Anterior cingulate cortex (tissue), 58 donors: ENCODE results near the gene NOP53.
"Not testable (repeated sequence)": the region's sequence is repeated elsewhere in the genome, so short reads cannot be mapped to it uniquely, and the experiment has no call there.

Experiments
- DNase-seq, 58 donors: peaks; one replicate each; lab custom pipeline; 2025; lab: John Stamatoyannopoulos, UW

NOP53 gene

DNA sequence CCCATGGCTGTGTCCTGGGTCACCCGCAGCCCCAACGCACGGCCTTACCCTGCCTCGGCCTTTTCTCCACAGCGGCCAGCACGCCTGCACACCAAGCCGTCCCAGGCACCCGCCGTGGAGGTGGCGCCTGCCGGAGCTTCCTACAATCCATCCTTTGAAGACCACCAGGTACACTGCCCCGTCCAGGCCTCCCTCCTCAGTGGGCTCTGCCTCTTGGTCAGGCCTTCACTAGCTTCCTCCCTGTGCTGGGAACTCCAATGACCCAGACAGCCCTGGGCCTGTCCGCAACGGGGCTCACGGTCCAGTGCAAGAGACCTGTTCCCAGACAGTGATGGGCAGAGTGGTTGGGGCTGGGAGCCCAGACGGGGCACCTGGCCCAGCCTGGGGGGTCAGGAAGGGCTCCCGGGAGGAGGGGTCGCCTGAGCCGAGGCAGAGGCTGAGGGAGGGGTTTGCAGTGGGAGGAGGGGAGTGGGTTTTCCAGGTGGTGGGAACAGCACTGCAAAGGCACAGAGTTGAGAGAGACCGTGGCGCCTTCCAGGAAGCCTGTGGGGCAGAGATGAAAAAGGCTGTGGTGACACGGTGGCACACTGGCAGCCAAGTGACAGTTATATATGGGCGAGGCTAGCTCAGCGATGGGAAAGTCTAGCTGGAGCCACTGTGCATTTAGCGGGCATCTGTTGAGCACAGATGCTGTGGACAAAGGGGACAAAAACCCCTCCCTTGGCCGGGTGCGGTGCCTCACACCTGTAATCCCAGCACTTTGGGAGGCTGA, 7.3 kb downstream of the NOP53 start:
- DNase-seq = no peak

DNA sequence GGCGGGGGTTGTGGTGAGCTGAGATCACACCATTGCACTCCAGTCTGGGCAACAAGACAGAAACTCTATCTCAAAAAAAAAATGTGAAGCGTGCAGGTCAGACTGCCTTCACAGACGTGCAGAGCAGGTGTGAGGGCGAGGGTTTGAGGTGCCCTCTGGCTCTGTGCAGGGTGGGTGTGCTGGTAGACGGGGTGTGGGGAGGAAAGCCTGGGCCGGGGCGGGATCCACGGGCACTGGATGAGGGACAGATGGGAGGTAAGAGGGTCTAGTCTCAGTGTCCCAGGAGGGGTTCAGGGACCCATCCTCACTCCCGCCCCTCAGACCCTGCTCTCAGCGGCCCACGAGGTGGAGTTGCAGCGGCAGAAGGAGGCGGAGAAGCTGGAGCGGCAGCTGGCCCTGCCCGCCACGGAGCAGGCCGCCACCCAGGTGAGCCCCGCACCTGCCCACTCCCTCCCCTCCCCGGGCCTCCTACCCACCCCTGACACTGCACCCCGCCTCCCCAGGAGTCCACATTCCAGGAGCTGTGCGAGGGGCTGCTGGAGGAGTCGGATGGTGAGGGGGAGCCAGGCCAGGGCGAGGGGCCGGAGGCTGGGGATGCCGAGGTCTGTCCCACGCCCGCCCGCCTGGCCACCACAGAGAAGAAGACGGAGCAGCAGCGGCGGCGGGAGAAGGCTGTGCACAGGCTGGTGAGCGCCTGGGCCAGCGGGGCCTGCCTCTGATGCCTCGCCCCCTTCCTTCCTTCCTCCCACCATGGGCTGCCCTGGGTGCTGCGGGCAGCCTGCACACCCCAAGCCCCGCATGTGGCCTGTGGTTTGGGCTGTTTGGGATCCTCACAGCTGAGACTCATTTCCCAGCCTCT, 9.1 kb downstream of the NOP53 start:
- DNase-seq = no peak

DNA sequence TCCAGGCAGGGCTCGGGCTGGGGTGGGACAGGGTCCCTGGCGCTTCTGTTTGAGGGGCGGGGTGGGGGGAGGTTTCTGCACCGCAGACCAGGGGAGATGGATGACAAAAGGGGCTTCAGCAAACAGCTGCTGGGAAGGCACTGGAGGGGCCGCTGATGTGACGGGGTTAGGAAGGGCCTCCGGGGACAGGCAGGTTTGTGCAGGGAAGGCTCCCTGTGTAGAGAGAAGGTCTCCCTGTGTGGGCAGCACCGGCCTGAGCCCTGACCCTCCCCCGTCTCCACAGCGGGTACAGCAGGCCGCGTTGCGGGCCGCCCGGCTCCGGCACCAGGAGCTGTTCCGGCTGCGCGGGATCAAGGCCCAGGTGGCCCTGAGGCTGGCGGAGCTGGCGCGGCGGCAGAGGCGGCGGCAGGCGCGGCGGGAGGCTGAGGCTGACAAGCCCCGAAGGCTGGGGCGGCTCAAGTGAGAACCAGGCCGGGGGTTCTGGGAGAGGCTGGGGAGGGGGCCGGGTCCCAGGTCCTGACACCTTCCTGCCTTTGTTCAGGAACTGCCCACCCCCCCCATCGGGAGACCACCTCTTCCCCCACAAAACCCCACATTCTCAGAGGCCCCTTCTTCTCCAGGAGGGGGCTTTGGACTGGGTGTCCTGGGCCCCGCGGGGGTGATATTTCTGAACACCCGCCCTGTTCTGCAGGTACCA, 9.9 kb downstream of the NOP53 start:
- no peak for DNase-seq

DNA sequence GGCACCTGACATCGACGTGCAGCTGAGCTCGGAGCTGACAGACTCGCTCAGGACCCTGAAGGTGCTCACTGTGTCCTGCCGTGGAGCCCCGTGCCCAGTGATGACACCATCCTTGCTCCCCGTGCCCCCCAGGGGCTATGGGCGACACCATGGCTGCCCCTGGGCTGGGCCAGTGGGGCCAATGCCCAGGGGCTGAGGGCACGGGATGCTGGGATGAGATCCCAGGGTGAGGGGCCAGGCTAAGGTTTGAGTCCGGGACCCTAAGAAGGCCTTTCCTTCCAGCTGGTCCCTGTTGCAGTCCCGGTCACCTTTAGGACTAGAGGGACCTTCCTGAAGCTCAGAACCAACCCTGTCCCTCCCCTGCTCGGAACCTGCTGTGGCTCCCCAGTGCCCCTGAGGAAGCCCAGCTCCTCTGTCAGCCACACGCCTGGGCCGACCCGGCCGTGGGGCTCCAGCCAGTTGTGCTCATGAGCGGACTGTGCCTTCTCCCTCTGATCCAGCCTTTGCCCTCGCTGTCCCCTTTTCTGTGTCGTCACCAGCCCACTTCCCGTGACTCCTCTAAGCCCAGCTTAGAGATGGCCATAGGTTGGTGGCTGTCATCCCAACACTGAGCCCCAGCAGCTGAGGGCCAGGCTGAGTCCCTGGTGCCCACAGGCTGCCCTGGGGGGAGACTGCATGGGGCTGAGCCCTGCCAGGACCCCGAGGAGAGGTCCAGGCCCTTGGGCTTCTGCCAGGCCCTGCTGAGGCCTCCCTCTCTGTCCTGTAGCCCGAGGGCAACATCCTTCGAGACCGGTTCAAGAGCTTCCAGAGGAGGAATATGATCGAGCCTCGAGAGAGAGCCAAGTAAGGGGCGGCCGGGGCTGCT, 10.6 kb downstream of the NOP53 start:
- DNase-seq = no peak

DNA sequence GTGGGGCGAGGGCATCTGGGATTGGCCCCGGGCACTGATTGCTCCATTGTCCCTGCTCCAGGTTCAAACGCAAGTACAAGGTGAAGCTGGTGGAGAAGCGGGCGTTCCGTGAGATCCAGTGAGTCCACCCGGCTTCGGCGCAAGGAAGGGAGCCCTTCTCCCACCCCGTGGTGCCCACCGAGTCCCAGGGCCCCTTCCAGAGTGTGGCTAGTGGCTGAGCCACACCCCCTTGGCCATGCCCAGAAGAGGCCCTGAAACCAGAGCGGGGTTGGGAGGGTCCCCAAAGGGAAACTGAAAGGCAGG, 11.2 kb downstream of the NOP53 start:
- DNase-seq = no peak

DNA sequence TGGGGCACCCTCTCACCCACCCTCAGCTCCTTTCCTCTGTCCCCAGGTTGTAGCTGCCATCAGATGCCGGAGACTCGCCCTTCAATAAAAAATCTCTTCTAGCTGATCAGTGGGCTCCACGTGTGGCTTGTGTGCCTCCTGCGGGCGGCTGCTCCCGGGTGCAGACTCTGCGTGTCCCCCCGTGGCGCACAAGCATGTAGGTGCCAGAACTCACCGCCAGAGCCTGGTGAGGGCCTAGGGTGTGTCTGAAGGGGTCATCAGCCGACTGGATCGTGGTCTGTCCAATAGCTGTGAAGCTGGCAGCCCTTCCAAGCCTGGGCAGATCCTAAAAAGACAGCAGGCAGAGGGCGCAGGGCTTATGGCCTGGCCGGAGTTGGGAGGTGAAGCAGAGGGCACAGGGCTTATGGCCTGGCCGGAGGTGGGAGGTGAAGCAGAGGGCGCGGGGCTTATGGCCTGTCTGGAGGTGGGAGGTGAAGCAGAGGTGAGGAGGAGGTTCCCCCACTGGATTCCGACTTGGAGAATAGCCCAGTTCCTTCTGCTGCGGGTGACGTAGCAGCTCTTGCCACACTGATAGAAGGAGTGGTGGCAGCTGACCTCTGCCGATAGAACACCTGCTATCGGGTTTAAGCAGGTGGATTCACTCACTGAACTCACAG, 11.7 kb downstream of the NOP53 start:
- DNase-seq = no peak

DNA sequence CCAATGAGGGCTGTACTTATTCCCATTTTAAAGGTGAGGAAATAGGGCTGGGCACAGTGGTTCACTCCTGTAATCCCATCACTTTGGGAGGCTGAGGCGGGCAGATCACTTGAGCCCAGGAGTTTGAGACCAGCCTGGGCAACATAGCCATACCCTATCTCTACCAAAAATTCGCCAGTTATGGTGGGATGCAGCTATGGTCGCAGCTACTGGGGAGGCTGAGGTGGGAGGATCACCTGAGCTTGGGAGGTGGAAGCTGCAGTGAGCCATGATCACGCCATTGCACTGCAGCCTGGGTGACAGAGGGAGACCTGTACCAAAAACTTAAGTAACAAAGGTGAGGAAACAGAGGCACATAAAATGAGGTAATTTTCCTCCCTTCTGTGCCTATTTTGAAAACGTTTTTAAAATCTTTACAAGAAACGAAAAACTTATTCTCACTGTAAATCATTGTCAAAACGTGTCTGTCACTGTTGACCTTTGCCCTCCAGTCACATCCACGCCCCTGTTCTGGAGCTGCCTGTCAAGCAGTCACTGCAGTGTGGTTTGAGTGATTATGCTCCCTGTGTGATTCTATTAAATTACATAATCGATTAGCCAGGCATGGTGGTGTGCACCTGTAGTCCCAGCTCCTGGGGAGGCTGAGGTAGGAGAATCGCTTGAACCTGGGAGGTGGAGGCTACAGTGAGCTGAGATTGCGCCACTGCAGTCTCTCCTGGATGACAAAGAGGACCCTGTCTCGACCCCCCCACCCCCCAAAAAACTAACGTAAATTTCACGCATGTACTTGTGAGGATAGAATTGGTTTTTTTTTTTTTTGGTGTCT, 12.5 kb downstream of the NOP53 start:
- DNase-seq = no peak

DNA sequence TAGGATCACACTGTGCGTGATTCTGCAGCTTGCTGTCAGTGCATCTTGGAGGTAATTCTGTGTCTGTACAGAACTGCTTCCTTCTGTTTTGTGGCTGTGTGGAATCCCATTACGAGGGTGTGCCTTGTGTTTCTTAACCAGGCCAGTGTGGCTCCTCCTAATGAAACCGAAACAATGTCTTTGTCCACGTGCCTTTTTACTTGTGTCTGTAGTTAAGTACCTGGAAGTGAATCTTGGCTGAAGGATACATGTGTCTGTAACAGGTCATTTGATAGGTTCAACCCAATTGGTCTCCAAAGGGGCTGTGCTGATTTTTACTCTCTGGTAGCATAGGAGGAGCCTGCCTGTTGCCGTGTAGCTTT, 13.1 kb downstream of the NOP53 start:
- no peak for DNase-seq

DNA sequence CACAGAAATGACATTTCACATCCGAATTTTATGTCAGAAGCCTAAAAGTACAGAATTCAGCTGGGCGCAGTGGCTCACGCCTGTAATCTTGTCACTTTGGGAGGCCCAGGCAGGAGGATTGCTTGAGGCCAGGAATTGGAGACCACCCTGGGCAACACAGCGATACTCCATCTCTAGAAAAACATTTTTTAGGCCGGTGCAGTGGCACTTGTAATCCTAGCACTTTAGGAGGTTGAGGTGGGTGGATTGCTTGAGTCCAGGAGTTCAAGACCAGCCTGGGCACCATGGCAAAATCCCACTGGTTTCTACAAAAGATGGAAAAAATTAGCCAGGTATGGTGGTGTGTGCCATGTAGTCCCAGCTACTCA, 15.3 kb downstream of the NOP53 start:
- DNase-seq = no peak

DNA sequence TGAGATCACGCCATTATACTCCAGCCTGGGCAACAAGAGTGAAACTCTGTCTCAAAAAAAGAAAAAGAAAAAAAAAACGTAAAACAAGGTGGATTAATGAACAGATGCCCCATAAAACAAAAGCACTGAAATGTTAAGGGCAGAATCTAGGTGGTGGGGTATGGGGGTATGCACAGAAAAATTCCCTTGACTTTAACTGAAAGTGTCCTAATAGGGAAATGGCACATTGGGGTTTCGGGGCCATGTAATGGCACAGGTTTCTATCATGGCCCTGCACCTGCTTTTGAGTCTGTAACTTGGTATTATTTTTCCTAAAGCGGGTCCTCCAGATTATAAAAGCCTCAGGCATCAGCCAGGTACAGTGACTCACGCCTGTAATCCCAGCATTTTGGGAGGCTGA, 16.2 kb downstream of the NOP53 start:
- DNase-seq = no peak

DNA sequence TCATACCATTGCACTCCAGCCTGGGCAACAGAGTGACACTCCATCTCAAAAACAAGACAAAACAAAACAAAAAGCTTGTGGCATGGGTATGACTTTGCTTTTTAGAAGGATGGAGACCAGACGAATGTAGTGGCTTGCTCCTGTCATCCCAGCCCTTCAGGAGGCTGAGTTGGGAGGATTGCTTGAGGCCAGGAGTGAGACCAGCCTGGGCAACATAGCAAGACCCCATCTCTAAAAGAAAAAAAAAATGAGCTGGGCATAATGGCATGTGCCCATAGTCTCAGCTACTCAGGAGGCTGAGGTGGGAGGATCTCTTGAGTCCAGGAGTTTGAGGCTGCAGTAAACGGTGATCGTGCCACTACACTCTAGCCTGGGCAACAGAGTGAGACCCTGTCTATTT, 16.8 kb downstream of the NOP53 start:
- no peak for DNase-seq

DNA sequence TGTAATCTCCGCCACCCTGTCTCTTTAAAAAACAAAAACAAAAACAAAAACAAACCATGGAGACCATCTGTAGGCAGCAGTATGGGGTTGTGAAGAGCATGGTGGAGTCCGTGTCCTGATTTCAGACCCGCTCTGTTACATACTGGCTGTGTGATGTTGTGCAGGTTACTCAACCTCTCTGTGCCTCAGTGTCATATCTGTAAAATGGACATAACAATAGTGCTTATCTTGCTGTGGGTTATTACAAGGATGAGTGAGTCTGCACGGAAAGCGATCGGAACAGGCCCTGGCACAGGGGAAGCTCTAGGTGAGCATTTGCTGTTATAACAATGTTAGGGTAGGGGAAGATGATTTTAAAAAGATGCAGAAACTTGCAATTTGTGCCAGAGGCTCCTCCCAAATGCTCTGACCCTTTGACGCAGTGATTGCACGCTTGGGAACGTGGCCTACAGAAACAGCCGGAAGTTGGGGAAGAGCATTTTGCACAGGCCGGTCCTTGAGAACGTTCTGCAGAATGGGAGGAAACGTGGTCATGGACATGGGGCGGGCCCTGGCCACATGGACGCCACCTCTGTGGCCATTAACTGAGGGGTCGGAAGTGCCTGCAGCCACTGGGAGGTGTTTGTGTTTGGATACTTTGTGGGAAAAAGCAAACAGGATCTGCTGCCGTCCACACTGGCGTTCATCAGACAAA, 17.4 kb downstream of the NOP53 start:
- DNase-seq = no peak

DNA sequence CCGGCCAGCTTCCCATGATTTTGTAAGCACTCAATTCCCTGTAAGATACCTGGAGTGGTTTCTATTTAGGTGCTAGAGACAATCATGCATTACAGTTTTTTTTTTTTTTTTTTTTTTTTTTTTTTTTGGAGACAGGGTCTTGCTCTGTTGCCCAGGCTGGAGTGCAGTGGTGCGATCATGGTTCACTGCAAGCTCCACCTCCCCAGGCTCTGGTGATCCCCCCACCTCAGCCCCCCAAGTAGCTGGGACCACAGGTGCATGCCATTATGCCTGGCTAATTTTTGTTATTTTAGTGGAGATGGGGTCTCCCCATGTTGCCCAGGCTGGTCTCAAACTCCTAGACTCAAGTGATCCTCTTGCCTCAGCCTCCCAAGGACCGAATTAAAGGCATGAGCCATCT, 19.4 kb downstream of the NOP53 start:
- not testable (repeated sequence) for DNase-seq

DNA sequence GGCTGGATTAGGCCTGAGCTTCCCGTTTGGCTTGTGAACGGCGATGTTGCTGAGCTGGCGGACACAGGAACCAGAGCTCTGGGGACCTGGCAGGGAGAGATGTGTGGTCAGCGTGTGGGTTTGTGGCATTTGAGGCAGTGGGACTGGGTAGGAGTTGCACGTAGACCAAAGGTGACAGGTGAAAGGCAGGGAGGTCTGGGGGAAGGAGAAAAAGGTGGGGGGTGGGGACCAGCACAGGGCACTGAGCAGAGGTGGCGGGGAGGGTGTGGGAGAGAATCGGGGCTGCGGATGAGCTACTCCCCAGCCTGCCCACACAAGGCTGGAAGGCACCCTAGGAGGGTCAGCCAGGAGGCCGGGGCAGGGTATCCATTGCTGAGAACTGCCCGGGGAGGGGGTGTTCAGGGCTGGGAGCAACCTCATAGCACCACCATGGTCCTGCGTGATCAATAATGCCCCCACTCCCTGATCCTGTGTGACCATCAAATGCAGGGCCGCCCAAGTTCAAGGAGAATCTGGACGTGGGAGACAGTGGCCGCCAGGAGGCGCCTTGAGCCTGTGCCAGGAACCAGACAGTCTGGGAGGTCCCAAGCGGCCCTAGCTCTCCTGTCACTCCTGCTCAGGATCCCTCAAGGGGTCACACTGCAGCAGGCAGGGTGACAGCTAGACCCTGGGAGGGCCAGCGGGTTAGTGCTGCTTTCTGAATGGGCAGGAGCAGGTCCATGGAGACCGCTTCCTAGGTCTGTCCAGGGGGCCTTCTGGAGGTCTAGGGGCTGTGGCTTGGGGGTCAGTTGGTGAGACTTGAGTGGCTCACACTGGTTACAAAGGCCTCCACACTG, 20.4 kb downstream of the NOP53 start:
- peak in 49 of 58 donors; percentile 2 to 76 (median 40) for DNase-seq

DNA sequence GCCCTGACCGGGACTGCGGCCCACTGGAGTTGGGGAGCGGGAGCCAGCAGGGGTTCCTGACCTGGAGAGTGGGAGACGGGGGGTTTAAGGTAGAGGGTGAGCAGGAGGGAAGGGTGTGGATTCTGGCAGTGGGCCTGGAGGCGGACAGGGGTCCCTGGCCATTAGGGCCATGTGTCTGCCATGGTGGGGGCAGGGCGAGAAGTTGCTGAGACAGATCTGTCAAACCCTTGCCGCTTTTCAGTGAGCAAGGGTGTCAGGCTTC, 20.9 kb downstream of the NOP53 start:
- no peak for DNase-seq

DNA sequence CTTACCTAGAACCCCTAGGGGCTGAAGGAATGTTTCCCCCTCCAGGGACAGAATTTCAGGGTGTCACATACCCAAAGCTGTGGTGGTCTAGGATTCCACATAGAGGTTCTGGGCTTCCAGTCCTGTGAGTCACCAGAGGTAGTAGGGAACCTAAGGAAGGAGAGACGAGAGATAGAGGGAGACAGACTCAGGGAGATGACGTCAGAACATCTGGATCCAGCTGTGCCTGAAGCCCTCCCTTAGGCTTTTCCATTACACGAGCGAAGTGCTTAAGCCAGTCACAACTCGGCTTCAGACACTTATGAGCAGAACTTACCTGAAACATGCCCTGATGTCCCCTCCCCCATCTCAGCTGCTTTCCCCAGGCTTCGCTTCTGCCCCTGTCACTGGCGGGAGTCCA, 21.3 kb downstream of the NOP53 start:
- DNase-seq = no peak

DNA sequence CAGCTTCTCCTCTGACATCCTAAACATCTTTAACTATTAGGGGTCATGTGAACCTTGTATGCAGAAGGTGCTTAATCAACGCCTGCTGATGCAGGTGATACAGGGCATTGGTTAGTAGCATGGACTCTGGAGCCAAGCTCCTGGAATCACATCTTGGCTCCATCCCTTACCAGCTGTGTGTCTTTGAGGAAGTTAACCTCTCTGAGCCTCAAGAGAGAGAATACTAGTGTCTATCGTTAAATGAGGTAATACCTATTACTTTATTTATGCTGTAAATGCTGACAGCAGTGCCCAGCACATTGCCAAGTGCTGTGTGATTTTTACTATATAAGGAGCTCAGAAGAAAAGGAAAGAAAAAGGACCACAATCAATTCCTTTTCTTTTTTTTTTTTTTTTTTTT, 22.0 kb downstream of the NOP53 start:
- DNase-seq = no peak

DNA sequence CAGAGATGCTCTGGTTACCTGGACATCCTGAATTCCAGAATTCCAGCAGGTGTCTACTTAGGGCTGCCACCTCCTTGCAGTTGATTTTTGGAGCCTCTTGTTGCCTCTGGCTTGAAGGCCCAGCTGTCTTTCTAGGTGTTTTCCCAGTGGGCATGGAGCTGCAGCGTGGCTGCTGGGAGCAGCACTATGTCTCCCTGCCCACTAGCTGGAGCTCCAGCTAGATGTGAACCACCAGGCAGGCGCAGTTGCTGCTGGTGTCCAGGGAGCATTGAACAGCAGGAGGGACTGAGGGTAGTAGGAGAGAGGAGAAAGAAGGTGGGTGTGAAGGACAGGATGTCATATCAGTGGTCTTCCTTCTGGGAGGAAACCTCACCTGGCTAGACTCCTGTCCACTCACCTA, 23.3 kb downstream of the NOP53 start:
- no peak for DNase-seq
